Measurements from ENCODE around the gene VTN. TPM values are rescaled to one million over a fixed set of nuclear protein-coding genes. Genes with fewer than 3 reads are reported as not detected.
"Not testable (repeated sequence)": the region's sequence is repeated elsewhere in the genome, so short reads cannot be mapped to it uniquely, and the experiment has no call there.

Gene VTN
- total and polyA plus RNA-seq, 2 donors from 2014 or later = 0.98 to 3.5 TPM

- Histone ChIP-seq H3K27ac (ENCODE audit: low read depth in 2 of 2, low read length in 2 of 2) (no peak overlapping the region), H3K27me3 (ENCODE audit: control insufficient read depth, insufficient read depth, low read length) (no peaks in the 10 kb centered on the region), H3K4me1 (ENCODE audit: control insufficient read depth in 2 of 3, insufficient read depth in 2 of 3, low read depth in 1 of 3, low read length in 3 of 3) (peaks cover 0 to 22% (median 15%) of the 10 kb centered on the region in 3 donors), H3K9me3 (ENCODE audit: control insufficient read depth in 2 of 3, insufficient read depth in 1 of 3, low read length in 3 of 3) (no peaks in the 10 kb centered on the region), H3K9ac (ENCODE audit: low read length in 3 of 3) (no peak overlapping the region), H3K36me3 (ENCODE audit: control insufficient read depth in 2 of 3, insufficient read depth in 3 of 3, low read length in 3 of 3) (peaks cover 3 to 55% (median 38%) of the 10 kb centered on the region in 3 donors), H3K4me3 (ENCODE audit: low read length in 3 of 3) (no peak overlapping the region)
- no peak for FAIRE-seq
- DNase-seq = no peak
- no peak for TF ChIP-seq CTCF (IDR thresholded peaks at IDR 0.05; ENCODE audit: borderline replicate concordance, extremely low read depth, insufficient read depth)
- intact Hi-C loops (cut with DNase I) = no loop called here
Observed at GRCh38 chr17:28341516-28341915, 28.6 kb downstream of the VTN start.

- Histone ChIP-seq H3K4me1 (ENCODE audit: control insufficient read depth in 2 of 3, insufficient read depth in 2 of 3, low read depth in 1 of 3, low read length in 3 of 3) (peaks cover 0 to 12% (median 9%) of the 10 kb centered on the region in 3 donors), H3K9me3 (ENCODE audit: control insufficient read depth in 2 of 3, insufficient read depth in 1 of 3, low read length in 3 of 3) (no peaks in the 10 kb centered on the region), H3K4me3 (ENCODE audit: low read length in 3 of 3) (no peak overlapping the region), H3K9ac (ENCODE audit: low read length in 3 of 3) (no peak overlapping the region), H3K27me3 (ENCODE audit: control insufficient read depth, insufficient read depth, low read length) (no peaks in the 10 kb centered on the region), H3K27ac (ENCODE audit: low read depth in 2 of 2, low read length in 2 of 2) (no peak overlapping the region), H3K36me3 (ENCODE audit: control insufficient read depth in 2 of 3, insufficient read depth in 3 of 3, low read length in 3 of 3) (peaks cover 3 to 44% (median 34%) of the 10 kb centered on the region in 3 donors)
- TF ChIP-seq CTCF (IDR thresholded peaks at IDR 0.05; ENCODE audit: borderline replicate concordance, extremely low read depth, insufficient read depth) = no peak
- FAIRE-seq = no peak
- peak in 1 of 5 donors; percentile 58 for DNase-seq
- intact Hi-C loops (cut with DNase I) = no loop called here
Observed at GRCh38 chr17:28340374-28340773, 29.7 kb downstream of the VTN start.

GRCh38 chr17:28339431-28339830 lies 30.7 kb downstream of the VTN start:
- FAIRE-seq (no peak), DNase-seq (peak in 1 of 5 donors; percentile 58)
- peaks cover 3 to 36% (median 26%) of the 10 kb centered on the region in 3 donors for H3K36me3 ChIP-seq (ENCODE audit: control insufficient read depth in 2 of 3, insufficient read depth in 3 of 3, low read length in 3 of 3)
- H3K9me3 ChIP-seq (ENCODE audit: control insufficient read depth in 2 of 3, insufficient read depth in 1 of 3, low read length in 3 of 3) = no peaks in the 10 kb centered on the region
- H3K9ac ChIP-seq (ENCODE audit: low read length in 3 of 3) = no peak overlapping the region
- TF ChIP-seq CTCF (IDR thresholded peaks at IDR 0.05; ENCODE audit: borderline replicate concordance, extremely low read depth, insufficient read depth) = no peak
- H3K4me1 ChIP-seq (ENCODE audit: control insufficient read depth in 2 of 3, insufficient read depth in 2 of 3, low read depth in 1 of 3, low read length in 3 of 3) = peaks cover 3 to 11% (median 9%) of the 10 kb centered on the region in 3 donors
- intact Hi-C loops (cut with DNase I) = no loop called here
- no peak overlapping the region for H3K4me3 ChIP-seq (ENCODE audit: low read length in 3 of 3)
- H3K27ac ChIP-seq (ENCODE audit: low read depth in 2 of 2, low read length in 2 of 2) = no peak overlapping the region
- H3K27me3 ChIP-seq (ENCODE audit: control insufficient read depth, insufficient read depth, low read length) = no peaks in the 10 kb centered on the region

GRCh38 chr17:28338769-28339212 lies 31.3 kb downstream of the VTN start:
- H3K4me3 ChIP-seq (ENCODE audit: low read length in 3 of 3); H3K27me3 ChIP-seq (ENCODE audit: control insufficient read depth, insufficient read depth, low read length); H3K27ac ChIP-seq (ENCODE audit: low read depth in 2 of 2, low read length in 2 of 2); FAIRE-seq; H3K9me3 ChIP-seq (ENCODE audit: control insufficient read depth in 2 of 3, insufficient read depth in 1 of 3, low read length in 3 of 3); H3K9ac ChIP-seq (ENCODE audit: low read length in 3 of 3); intact Hi-C loops (cut with DNase I): not testable (repeated sequence)
- peak in 1 of 5 donors; percentile 41 for DNase-seq
- H3K36me3 ChIP-seq (ENCODE audit: control insufficient read depth in 2 of 3, insufficient read depth in 3 of 3, low read length in 3 of 3) = peaks cover 3 to 30% (median 22%) of the 10 kb centered on the region in 3 donors
- H3K4me1 ChIP-seq (ENCODE audit: control insufficient read depth in 2 of 3, insufficient read depth in 2 of 3, low read depth in 1 of 3, low read length in 3 of 3) = peaks cover 6 to 17% (median 13%) of the 10 kb centered on the region in 3 donors
